AG04450 (cell line): ENCODE measurements around the gene P4HB. TPM values are rescaled to one million over a fixed set of nuclear protein-coding genes. Genes with fewer than 3 reads are reported as not detected.

ENCODE experiments used
- CTCF ChIA-PET: fragments of 300-600, 350-600 bp; formaldehyde crosslinking; extraction: SDS; loops from one replicate; lab custom pipeline; 2022; ENCODE audit warnings: antibody characterized with exemption, inconsistent platforms; lab: Charles Lee
- POLR2A ChIA-PET: fragments of 350-600 bp; formaldehyde crosslinking; extraction: SDS; loops from one replicate; lab custom pipeline; 2021; ENCODE audit warnings: antibody characterized with exemption, inconsistent platforms; lab: Yijun Ruan, JAX
- DNase-seq: peaks from one replicate; pipeline ENCODE4 v3.0.0-alpha.2; 2011; ENCODE audit warnings: low read depth, low spot score
- H3K27ac ChIP-seq: one replicate; pipeline ENCODE4 v1.5.1; 2012; ENCODE audit warnings: low read depth, low read length, control low read depth
- H3K27me3 ChIP-seq: one replicate; pipeline ENCODE4 v1.6.0; 2012; ENCODE audit warnings: low read length; ENCODE audit not compliant: control insufficient read depth, insufficient read depth
- H3K4me3 ChIP-seq: 2 replicates; pipeline ENCODE4 v1.5.1; 2011; ENCODE audit warnings: mild to moderate bottlenecking, low read depth, low read length, control low read depth
- H3K9me3 ChIP-seq: 2 replicates; pipeline ENCODE4 v1.5.1; 2012; ENCODE audit warnings: low read length; ENCODE audit not compliant: control insufficient read depth, insufficient read depth
- CTCF ChIP-seq: IDR thresholded peaks from 2 replicates; pipeline ENCODE4 v1.5.1; 2011; ENCODE audit warnings: low read depth, low read length, control low read depth, inconsistent platforms
- polyA plus RNA-seq: library from polyadenylated mRNA; depleted of rRNA; stranded (reverse); fragments of >200 nt; gene quantifications from 2 replicates; pipeline ENCODE4 v1.2.3, GENCODE V29; 2011

P4HB gene
- polyA plus RNA-seq, 1 experiment, result 158 TPM

DNA sequence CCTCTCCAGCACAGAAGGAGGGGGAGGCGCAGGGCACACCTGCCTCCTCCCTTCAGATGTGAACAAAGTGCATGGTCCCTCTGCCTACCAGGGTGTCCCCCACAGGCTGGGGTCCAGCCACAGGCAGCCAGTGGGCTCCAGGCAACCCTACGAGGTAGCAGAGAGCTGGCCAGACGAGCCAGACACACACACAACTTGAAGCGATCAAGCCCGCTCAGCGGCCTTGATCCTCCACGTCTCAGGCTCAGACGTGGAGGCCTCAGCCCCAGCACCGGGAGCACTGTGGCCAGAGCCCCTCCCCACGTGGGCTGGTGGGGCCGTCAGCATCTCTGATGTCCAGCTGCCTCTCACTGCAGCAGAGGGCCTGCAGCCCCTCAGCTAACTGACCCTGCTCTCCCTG is 35.7 kb downstream of the P4HB start:
- TF ChIP-seq CTCF, result no peak
- Histone ChIP-seq H3K27ac (no peak overlapping the region), H3K4me3 (no peak overlapping the region), H3K27me3 (no peaks in the 10 kb centered on the region), H3K9me3 (no peaks in the 10 kb centered on the region; the same call in 1 of the 2 replicates)
- CTCF ChIA-PET, result interaction anchor here (0.5 kb wide), 1 partner anchor 20 kb away, joined by 5 read pairs; no protein-coding TSS in a partner anchor
- DNase-seq, result no peak
- POLR2A ChIA-PET, result interaction anchor here (1.4 kb wide), 1 partner anchor 17 kb away, joined by 4 read pairs; no protein-coding TSS in a partner anchor

GRCh38 chr17:81823820-81824550 is 36.4 kb downstream of the P4HB start:
- POLR2A ChIA-PET, result no interaction called here
- Histone ChIP-seq H3K27ac (no peak overlapping the region), H3K4me3 (no peak overlapping the region), H3K27me3 (peaks cover 2% of the 10 kb centered on the region), H3K9me3 (no peaks in the 10 kb centered on the region; the same call in 1 of the 2 replicates)
- DNase-seq, result no peak
- CTCF ChIA-PET, result no interaction called here
- TF ChIP-seq CTCF, result no peak

DNA sequence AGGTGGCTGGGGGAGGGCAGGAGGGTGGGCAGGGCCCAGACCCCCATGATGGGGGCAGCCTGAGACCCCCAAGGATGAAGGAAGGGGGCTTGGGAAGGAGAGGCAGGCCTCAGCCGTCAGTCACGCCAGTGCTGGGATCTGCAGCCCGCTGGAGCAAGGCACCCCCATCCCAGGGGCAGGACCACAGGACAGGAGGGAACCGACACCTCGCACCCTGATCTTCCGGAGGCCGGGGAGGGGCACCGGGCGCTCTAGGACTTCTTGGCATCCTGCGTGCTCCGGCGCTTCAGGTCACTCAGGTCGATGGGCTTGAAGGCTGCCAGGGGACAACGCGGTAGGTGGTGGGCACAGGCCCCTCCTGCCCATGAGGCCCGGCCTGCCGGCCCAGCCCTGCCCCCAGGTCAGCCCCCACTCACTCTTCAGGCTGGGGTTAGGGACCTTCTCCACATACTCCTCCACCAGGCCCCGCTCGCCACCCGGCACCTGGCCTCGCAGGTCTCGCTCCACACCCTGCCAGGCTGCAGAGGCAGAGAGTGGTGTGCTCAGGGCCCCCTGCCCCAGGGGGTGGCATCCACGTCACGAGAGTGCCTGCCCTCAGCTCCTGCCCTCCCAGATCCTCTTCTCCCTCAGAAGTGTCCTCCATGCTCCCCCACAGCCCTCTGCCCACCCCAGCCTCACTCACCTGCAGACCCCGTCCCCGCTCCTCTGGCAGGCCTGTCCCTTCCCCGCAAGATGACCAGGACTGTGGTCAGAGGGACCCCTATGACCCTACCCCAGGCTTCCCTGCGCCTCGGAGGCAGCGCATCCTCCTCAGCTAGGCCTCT is 37.1 kb downstream of the P4HB start:
- ChIA-PET POLR2A (interaction anchor here (0.6 kb wide), 1 partner anchor 95 kb away, joined by 3 read pairs; no protein-coding TSS in a partner anchor), CTCF (no interaction called here)
- H3K27ac ChIP-seq, result no peak overlapping the region

GRCh38 chr17:81822312-81822637 is 38.1 kb downstream of the P4HB start:
- Histone ChIP-seq H3K27me3 (peaks cover 2% of the 10 kb centered on the region), H3K27ac (no peak overlapping the region), H3K9me3 (no peaks in the 10 kb centered on the region; the same call in 1 of the 2 replicates), H3K4me3 (no peak overlapping the region)
- ChIA-PET CTCF (interaction anchor here (0.6 kb wide), 1 partner anchor 200 kb away, joined by 3 read pairs; the partner anchor contains the start of gene CENPX), POLR2A (interaction anchor here (1.2 kb wide), 1 partner anchor 11 kb away, joined by 4 read pairs; the partner anchor contains the start of gene MCRIP1)
- no peak for TF ChIP-seq CTCF
- no peak for DNase-seq

More for the DNA sequence above, 37.1 kb downstream of the P4HB start:
- no peak for TF ChIP-seq CTCF
- Histone ChIP-seq H3K9me3 (no peaks in the 10 kb centered on the region; the same call in 1 of the 2 replicates), H3K4me3 (no peak overlapping the region), H3K27me3 (peaks cover 2% of the 10 kb centered on the region)
- DNase-seq, result no peak
